KMS-11 (cell line): ENCODE results near the gene GPATCH1.

Experiments
- H2AFZ ChIP-seq: fragments of 200-600 bp; sonication (generic); 2 replicates; pipeline ENCODE4 v1.6.1; 2016; ENCODE audit warnings: antibody characterized with exemption, mixed run types, low read depth
- H3K27ac ChIP-seq: fragments of 200-600 bp; sonication (generic); 2 replicates; pipeline ENCODE4 v1.6.1; 2016; ENCODE audit warnings: mild to moderate bottlenecking, mixed run types
- H3K27me3 ChIP-seq: fragments of 200-600 bp; sonication (generic); 2 replicates; pipeline ENCODE4 v1.6.1; 2017; ENCODE audit warnings: mild to moderate bottlenecking, low read depth, mixed run types, moderate library complexity; ENCODE audit not compliant: insufficient read depth
- H3K36me3 ChIP-seq: fragments of 200-600 bp; sonication (generic); 2 replicates; pipeline ENCODE4 v1.6.1; 2017; ENCODE audit warnings: mild to moderate bottlenecking, mixed run types; ENCODE audit not compliant: insufficient read depth
- H3K4me1 ChIP-seq: fragments of 200-600 bp; sonication (generic); 2 replicates; pipeline ENCODE4 v1.6.1; 2016; ENCODE audit warnings: mild to moderate bottlenecking, low read depth, mixed run types; ENCODE audit not compliant: poor library complexity, severe bottlenecking
- H3K4me2 ChIP-seq: fragments of 200-600 bp; sonication (generic); 2 replicates; pipeline ENCODE4 v1.7.0; 2016; ENCODE audit warnings: mild to moderate bottlenecking, mixed run types
- H3K4me3 ChIP-seq: fragments of 200-600 bp; sonication (generic); IDR thresholded peaks from 2 replicates; pipeline ENCODE4 v1.6.1; 2017; ENCODE audit warnings: low read depth, low read length, mixed read lengths; ENCODE audit not compliant: insufficient read depth
- H3K79me2 ChIP-seq: fragments of 200-600 bp; sonication (generic); 2 replicates; pipeline ENCODE4 v1.6.1; 2016; ENCODE audit warnings: low read depth, mixed run types; ENCODE audit not compliant: insufficient read depth
- H3K9ac ChIP-seq: fragments of 200-600 bp; sonication (generic); 2 replicates; pipeline ENCODE4 v1.6.1; 2016; ENCODE audit warnings: mild to moderate bottlenecking, mixed run types
- H4K20me1 ChIP-seq: fragments of 200-600 bp; sonication (generic); 2 replicates; pipeline ENCODE4 v1.6.1; 2016; ENCODE audit warnings: mild to moderate bottlenecking, mixed run types; ENCODE audit not compliant: insufficient read depth
- CTCF ChIP-seq: fragments of 200-600 bp; sonication (generic); conservative IDR thresholded peaks from 2 replicates; pipeline ENCODE4 v1.6.1; 2017; ENCODE audit warnings: low read depth, mild to moderate bottlenecking, antibody characterized with exemption, low read length, moderate library complexity, mixed read lengths

The GPATCH1 gene

DNA sequence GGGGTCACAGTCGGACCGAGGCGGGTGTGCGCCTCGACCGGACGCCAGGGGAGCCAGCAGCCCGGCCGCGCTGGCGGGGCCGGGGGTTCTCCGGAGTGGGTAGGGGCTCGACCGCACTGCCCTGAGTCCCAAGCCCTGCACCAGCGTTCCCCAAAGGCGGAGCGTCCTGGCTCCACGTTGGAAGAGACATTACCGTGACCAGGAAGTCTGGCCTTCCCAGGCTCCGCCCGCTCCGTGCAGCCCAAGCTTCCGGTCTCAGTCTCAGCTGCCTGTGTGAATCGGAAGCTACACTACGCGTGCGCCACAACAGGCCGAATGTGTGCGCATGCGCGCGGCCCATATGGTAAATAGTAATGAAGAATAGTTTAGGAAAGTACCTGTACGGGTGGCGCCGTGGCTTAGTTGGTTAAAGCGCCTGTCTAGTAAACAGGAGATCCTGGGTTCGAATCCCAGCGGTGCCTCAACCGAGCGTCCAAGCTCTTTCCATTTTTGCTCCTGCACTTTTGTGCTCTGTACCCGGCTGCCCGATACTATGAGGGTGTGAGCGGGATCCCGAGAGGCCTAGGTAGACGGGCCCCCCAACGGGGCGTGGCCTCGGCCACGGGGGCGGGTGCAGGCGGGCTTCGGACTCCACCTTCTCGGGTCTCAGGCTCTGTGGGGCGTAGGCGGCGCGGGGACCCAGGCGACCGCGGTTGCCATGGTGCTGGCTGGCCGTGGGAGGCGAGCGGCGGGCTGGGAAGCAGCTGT is 95.9 kb downstream of the GPATCH1 start:
- H3K4me3 ChIP-seq: peak overlapping the region; percentile 71
- H3K9ac ChIP-seq: peak overlapping the region; percentile 85
- no peaks in the 10 kb centered on the region for H4K20me1 ChIP-seq
- no peak for TF ChIP-seq CTCF
- peak overlapping the region; percentile 53 for H3K27ac ChIP-seq
- H2AFZ ChIP-seq: peak overlapping the region; percentile 82
- H3K27me3 ChIP-seq: no peaks in the 10 kb centered on the region
- H3K4me2 ChIP-seq: peak overlapping the region; percentile 95
- H3K36me3 ChIP-seq: no peaks in the 10 kb centered on the region
- peaks cover 12% of the 10 kb centered on the region for H3K4me1 ChIP-seq
- H3K79me2 ChIP-seq: no peaks in the 10 kb centered on the region

- H3K4me3 ChIP-seq: no peak overlapping the region
- peaks cover 12% of the 10 kb centered on the region for H3K4me1 ChIP-seq
- TF ChIP-seq CTCF: peak; percentile 39
- H3K79me2 ChIP-seq: no peaks in the 10 kb centered on the region
- peak overlapping the region; percentile 56; the same call in 1 of the 2 replicates for H2AFZ ChIP-seq
- peak overlapping the region; percentile 45 for H3K27ac ChIP-seq
- peak overlapping the region; percentile 34; the same call in 1 of the 2 replicates for H3K9ac ChIP-seq
- H3K27me3 ChIP-seq: no peaks in the 10 kb centered on the region
- peak overlapping the region; percentile 95 for H3K4me2 ChIP-seq
- H3K36me3 ChIP-seq: no peaks in the 10 kb centered on the region
- no peaks in the 10 kb centered on the region for H4K20me1 ChIP-seq
These were observed 96.5 kb downstream of the GPATCH1 start for GRCh38 chr19:33177417-33177979.
